Measurements from ENCODE around the gene TTC8.

GRCh38 chr14:88840926-88841325 is 16.5 kb downstream of the TTC8 start:
- no peak for TF ChIP-seq YY1 (IDR thresholded peaks at IDR 0.05; ENCODE audit: insufficient read depth, insufficient read length)
- TF ChIP-seq ZNF274 (IDR thresholded peaks at IDR 0.05; ENCODE audit: low read depth, low read length): no peak
- no peak for TF ChIP-seq SUZ12 (IDR thresholded peaks at IDR 0.05; ENCODE audit: extremely low read depth, insufficient read depth, insufficient read length)
